ENCODE measurements around the gene RNF126. TPM values are rescaled to one million over a fixed set of nuclear protein-coding genes. Genes with fewer than 3 reads are reported as not detected.
A peak's percentile ranks its signal among the peaks of the same experiment; 100 is the strongest.
"Not testable (repeated sequence)": the region's sequence is repeated elsewhere in the genome, so short reads cannot be mapped to it uniquely, and the experiment has no call there.

RNF126 gene
- total RNA-seq, 1 experiment from 2014 or later = 23.5 TPM

GRCh38 chr19:643736-644135, 19.3 kb downstream of the RNF126 start:
- no peaks in the 10 kb centered on the region for H3K36me3 ChIP-seq
- DNase-seq = no peak
- no peak overlapping the region for H3K4me3 ChIP-seq
- H3K9me3 ChIP-seq = no peaks in the 10 kb centered on the region
- H3K27me3 ChIP-seq = no peaks in the 10 kb centered on the region

GRCh38 chr19:642767-643727, 20.0 kb downstream of the RNF126 start:
- no peaks in the 10 kb centered on the region for H3K9me3 ChIP-seq
- DNase-seq = no peak
- no peaks in the 10 kb centered on the region for H3K36me3 ChIP-seq
- no peaks in the 10 kb centered on the region for H3K27me3 ChIP-seq
- H3K4me3 ChIP-seq = no peak overlapping the region

- no peaks in the 10 kb centered on the region for H3K27me3 ChIP-seq
- DNase-seq = no peak
- H3K4me3 ChIP-seq = no peak overlapping the region
- H3K36me3 ChIP-seq = no peaks in the 10 kb centered on the region
- H3K9me3 ChIP-seq = no peaks in the 10 kb centered on the region
Observed at GRCh38 chr19:641702-642101, 21.3 kb downstream of the RNF126 start.

- no peaks in the 10 kb centered on the region for H3K27me3 ChIP-seq
- no peaks in the 10 kb centered on the region for H3K9me3 ChIP-seq
- no peak for DNase-seq
- H3K36me3 ChIP-seq = no peaks in the 10 kb centered on the region
- no peak overlapping the region for H3K4me3 ChIP-seq
Observed at GRCh38 chr19:640606-641189, 22.3 kb downstream of the RNF126 start.

- no peak for DNase-seq
Observed at GRCh38 chr19:640161-640558, 22.9 kb downstream of the RNF126 start.

GRCh38 chr19:639253-640160, 23.5 kb downstream of the RNF126 start, which contains the start of gene FGF22:
FGF22 (plus strand) TSS chr19:639879; CDS start chr19:639926, 47 bp downstream.
- H3K9me3 ChIP-seq = no peaks in the 10 kb centered on the region
- H3K27me3 ChIP-seq = no peaks in the 10 kb centered on the region
- no peaks in the 10 kb centered on the region for H3K36me3 ChIP-seq
- DNase-seq = peak; percentile 85
- peak within 1 kb of the TSS; percentile 34 for H3K4me3 ChIP-seq

More at GRCh38 chr19:640161-640558, 22.9 kb downstream of the RNF126 start:
- Histone ChIP-seq H3K36me3 (no peaks in the 10 kb centered on the region), H3K4me3 (no peak overlapping the region), H3K27me3 (no peaks in the 10 kb centered on the region), H3K9me3 (no peaks in the 10 kb centered on the region)

DNA sequence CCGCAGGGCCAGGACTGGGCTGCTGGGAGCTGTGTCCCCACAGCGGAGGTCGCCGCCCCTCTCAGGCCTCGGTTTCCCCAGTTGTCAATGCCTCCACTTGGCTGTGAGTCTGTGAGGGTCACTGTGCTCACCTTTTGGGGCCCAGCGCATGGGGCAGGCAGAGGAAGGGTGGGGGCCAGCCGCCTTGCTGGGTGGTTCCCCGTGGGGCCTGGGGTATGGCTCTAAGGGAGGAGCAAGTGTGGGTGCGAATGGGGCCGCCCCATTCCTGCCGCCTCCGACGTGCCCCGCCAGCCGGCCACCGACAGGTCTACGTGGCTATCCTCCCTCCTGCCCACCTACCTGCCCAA, 24.1 kb downstream of the RNF126 start:
- no peak overlapping the region for H3K4me3 ChIP-seq
- DNase-seq = no peak
- H3K27me3 ChIP-seq = no peaks in the 10 kb centered on the region
- no peaks in the 10 kb centered on the region for H3K9me3 ChIP-seq
- H3K36me3 ChIP-seq = no peaks in the 10 kb centered on the region

GRCh38 chr19:634975-635652, 27.9 kb downstream of the RNF126 start:
- no peaks in the 10 kb centered on the region for H3K9me3 ChIP-seq
- no peak overlapping the region for H3K4me3 ChIP-seq
- no peaks in the 10 kb centered on the region for H3K27me3 ChIP-seq
- DNase-seq = no peak
- H3K36me3 ChIP-seq = no peaks in the 10 kb centered on the region; the same call in 1 of the 2 replicates

DNA sequence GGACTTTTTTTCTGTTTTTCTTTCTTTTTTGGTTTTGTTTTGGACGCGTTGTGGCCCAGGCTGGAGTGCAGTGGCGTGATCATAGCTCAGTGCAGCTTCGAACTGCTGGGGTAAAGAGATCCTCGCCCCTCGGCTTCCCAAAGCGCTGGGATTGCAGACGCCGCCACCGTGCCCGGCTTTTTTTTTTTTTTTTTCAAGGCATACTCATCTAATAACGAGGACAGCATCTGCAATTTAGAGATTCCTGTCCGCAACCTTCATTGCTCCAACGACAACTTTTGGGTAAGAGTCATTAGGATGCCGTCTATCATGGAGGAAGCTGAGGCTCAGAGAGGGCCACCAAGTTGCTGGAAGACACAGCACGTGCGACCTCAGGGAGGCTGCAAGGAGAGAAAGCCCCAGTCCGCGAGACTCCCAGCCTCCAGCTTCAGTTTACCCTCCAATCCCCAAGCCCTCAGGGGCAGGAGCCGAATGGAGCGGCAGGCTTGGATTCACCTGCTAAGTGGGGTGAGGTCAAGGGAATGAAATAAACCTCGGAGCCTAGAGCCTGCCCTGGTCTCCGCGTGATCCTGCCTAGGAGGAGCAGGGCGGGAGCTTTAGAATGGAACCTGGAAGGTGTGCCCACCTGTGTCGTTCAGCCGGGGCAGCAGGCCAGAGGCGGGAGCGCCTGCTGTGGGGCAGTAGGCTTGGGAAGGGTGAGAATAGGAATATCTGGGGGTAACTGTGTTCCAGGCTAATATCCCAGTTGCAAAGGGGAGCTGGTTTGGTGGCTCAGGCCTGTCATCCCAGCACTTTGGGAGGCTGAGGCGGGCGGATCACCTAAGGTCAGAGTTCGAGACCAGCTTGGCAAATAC, 29.0 kb downstream of the RNF126 start:
- H3K27me3 ChIP-seq = no peaks in the 10 kb centered on the region
- H3K36me3 ChIP-seq = no peaks in the 10 kb centered on the region; the same call in 1 of the 2 replicates
- no peak for DNase-seq
- H3K9me3 ChIP-seq = no peaks in the 10 kb centered on the region
- H3K4me3 ChIP-seq = peak overlapping the region; percentile 88

GRCh38 chr19:633068-633785, 29.8 kb downstream of the RNF126 start, which contains the start of gene POLRMT:
POLRMT (minus strand) TSS chr19:633537; CDS start chr19:633512, 25 bp downstream.
- H3K27me3 ChIP-seq = no peaks in the 10 kb centered on the region
- peak; percentile 94 for DNase-seq
- no peaks in the 10 kb centered on the region for H3K9me3 ChIP-seq
- no peaks in the 10 kb centered on the region; the same call in 1 of the 2 replicates for H3K36me3 ChIP-seq
- H3K4me3 ChIP-seq = peak within 1 kb of the TSS; percentile 88

DNA sequence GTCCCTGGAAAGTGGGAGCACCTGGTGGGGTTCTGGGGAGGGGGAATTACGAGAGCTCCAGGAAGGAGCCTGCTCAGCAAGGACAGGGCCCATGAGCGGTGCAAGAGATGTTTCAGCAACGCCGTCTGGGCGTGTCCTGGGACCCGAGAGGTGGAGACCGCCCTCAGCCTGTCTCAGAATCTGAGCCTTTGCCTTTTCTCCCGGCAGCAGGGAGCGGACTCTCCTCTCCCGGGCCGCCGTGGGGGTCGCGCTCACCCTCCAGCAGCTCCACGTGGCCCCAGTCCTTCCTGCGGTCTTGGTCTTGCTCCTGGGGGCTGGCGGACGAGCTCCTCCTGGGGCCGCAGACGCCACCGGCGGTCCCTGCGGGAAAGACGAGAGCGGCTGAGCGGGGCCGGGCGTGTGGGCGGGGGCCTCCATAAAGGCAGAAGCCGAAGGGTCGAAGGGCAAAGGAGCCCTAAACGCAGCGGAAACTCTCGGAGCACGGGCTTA, 30.4 kb downstream of the RNF126 start:
- H3K27me3 ChIP-seq = no peaks in the 10 kb centered on the region
- DNase-seq = peak; percentile 42
- H3K9me3 ChIP-seq = no peaks in the 10 kb centered on the region
- no peaks in the 10 kb centered on the region; the same call in 1 of the 2 replicates for H3K36me3 ChIP-seq
- peak overlapping the region; percentile 88 for H3K4me3 ChIP-seq

DNA sequence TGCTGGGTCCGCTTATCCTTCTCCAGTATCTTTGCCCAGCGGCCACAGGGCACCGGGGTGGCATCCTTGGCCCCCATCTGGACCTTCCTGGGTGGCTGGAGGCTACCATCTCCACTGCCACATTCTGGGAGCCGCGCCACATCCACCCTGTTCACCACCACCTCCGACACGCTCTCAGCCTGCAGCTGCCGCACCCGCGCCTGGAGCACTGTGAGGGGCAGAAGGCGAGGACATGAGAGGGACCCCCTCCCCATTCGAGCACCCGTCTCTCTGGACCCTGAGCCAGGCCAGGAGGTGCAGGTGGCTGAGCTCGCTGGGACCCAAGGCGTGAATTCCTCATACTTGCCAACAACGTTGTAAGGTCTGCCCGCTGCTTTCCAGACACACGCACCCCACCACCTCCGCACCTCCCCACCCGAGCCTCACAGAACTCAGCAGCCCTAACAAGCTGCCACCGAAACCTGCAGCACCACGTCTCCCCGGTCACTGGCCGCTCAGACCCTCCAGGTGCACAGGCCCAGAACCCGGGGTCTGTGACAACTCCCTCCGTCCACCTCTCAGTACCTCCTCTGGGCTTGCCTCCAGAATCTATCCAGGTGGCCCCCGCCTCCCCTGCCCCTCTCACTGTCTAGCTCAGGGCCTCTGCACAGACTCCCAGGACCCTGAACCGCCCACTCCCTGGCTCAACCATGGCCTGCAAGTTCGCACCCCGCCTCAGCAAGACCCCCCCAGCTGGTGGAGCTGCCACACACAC, 32.9 kb downstream of the RNF126 start:
- no peaks in the 10 kb centered on the region; the same call in 1 of the 2 replicates for H3K36me3 ChIP-seq
- no peaks in the 10 kb centered on the region for H3K9me3 ChIP-seq
- no peak for DNase-seq

GRCh38 chr19:629515-629914, 33.5 kb downstream of the RNF126 start:
- not testable (repeated sequence) for DNase-seq, H3K4me3 ChIP-seq, H3K36me3 ChIP-seq, H3K27me3 ChIP-seq, H3K9me3 ChIP-seq

More for the DNA sequence above, 32.9 kb downstream of the RNF126 start:
- no peak overlapping the region for H3K4me3 ChIP-seq
- no peaks in the 10 kb centered on the region for H3K27me3 ChIP-seq

DNA sequence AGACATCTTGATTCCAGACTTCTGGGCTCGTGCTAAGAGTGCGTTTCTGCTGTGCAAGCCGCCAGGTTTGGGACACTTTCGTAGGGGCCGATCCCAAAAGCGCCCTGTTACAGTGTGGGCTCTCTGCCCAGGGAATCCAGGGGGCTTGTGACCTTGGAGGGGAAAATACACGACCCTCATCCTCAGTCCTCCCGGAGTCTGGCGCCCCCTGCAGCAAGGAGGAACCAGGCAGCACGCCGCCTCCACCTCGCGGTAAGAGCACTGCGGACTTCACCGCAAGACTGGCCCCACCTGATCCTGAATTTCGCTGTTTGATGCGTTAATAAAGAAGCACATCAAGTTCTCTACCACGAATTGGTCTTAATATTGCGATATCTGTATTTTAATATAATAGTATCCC, 34.8 kb downstream of the RNF126 start:
- no peaks in the 10 kb centered on the region; the same call in 1 of the 2 replicates for H3K36me3 ChIP-seq
- no peak for DNase-seq

More for the DNA sequence above, 34.8 kb downstream of the RNF126 start:
- Histone ChIP-seq H3K27me3 (no peaks in the 10 kb centered on the region), H3K9me3 (no peaks in the 10 kb centered on the region), H3K4me3 (no peak overlapping the region)

Data from MG63 (cell line).